GM12878 (cell line): ENCODE results near the gene CNTNAP2. TPM values are rescaled to one million over a fixed set of nuclear protein-coding genes. Genes with fewer than 3 reads are reported as not detected.

Experiments used
- ATAC-seq: fragments of 200-7000 bp; cut with Tn5 transposase; 3 replicates; pipeline ENCODE4 v1.9.1; 2020; ENCODE audit warnings: mild to moderate bottlenecking, moderate library complexity
- BruUV-seq: library from RNA; stranded (reverse); fragments of 400-500 nt; replicated peaks from 2 replicates; lab custom pipeline; 2021; lab: Mats Ljungman, UMichigan
- CTCF ChIA-PET: fragments of 300-600 bp; sonication (Branson Sonifier 250); formaldehyde crosslinking; extraction: SDS; loops from one replicate; lab custom pipeline; 2021; ENCODE audit warnings: inconsistent platforms; lab: Yijun Ruan, JAX
- POLR2A ChIA-PET: fragments of 350-600 bp; formaldehyde crosslinking; extraction: SDS; loops from one replicate; lab custom pipeline; 2021; ENCODE audit warnings: inconsistent platforms; lab: Charles Lee
- RAD21 ChIA-PET: fragments of 300-600 bp; sonication (Branson Sonifier 250); formaldehyde crosslinking; loops from one replicate; lab custom pipeline; 2023; ENCODE audit warnings: antibody characterized with exemption; ENCODE audit not compliant: unreplicated experiment; lab: Charles Lee
- SMC1A ChIA-PET: fragments of 300-600 bp; sonication (Branson Sonifier 250); formaldehyde crosslinking; loops from one replicate; lab custom pipeline; 2023; ENCODE audit not compliant: unreplicated experiment, uncharacterized antibody; lab: Charles Lee
- DNase-seq: peaks from one replicate; pipeline ENCODE4 v3.0.0-alpha.2; 2011; ENCODE audit warnings: low read depth, low spot score
- FAIRE-seq: peaks from 3 replicates; lab custom pipeline; 2011; peaks lifted over from hg19 to GRCh38; lab: Jason Lieb, UNC
- H2AFZ ChIP-seq: 2 replicates; pipeline ENCODE4 v1.6.0; 2011; ENCODE audit warnings: low read depth, low read length, control low read depth; ENCODE audit not compliant: control insufficient read depth
- H3K27ac ChIP-seq: 2 replicates; pipeline ENCODE4 v1.5.1; 2011; ENCODE audit warnings: control low read depth; ENCODE audit not compliant: control insufficient read depth, insufficient read depth
- H3K27me3 ChIP-seq, 2 experiments: replicated peaks in 1 of 2; 2 replicates each; pipeline versions ENCODE4 v1.6.0 to v1.6.1; 2011; ENCODE audit warnings: low read length in 1 of 2; ENCODE audit not compliant: control insufficient read depth in 2 of 2, insufficient read depth in 2 of 2
- H3K36me3 ChIP-seq, 2 experiments: 2 replicates each; pipeline ENCODE4 v1.5.1; 2011; ENCODE audit warnings: low read length in 1 of 2; ENCODE audit not compliant: control insufficient read depth in 2 of 2, insufficient read depth in 2 of 2
- H3K4me1 ChIP-seq: 2 replicates; pipeline ENCODE4 v1.6.1; 2011; ENCODE audit warnings: mild to moderate bottlenecking, low read length, moderate library complexity, mixed read lengths; ENCODE audit not compliant: control insufficient read depth, insufficient read depth
- H3K4me2 ChIP-seq: 2 replicates; pipeline ENCODE4 v1.6.0; 2011; ENCODE audit warnings: control low read depth; ENCODE audit not compliant: control insufficient read depth, insufficient read depth
- H3K4me3 ChIP-seq: fragments of 200-600 bp; sonication (generic); 2 replicates; pipeline ENCODE4 v1.5.1; 2016
- H3K79me2 ChIP-seq: 2 replicates; pipeline ENCODE4 v1.6.0; 2011; ENCODE audit warnings: low read length; ENCODE audit not compliant: control insufficient read depth, insufficient read depth
- H3K9ac ChIP-seq: 2 replicates; pipeline ENCODE4 v1.8.0; 2011; ENCODE audit warnings: low read length, control low read depth, mixed read lengths; ENCODE audit not compliant: control insufficient read depth, insufficient read depth
- H3K9me3 ChIP-seq: replicated peaks from 3 replicates; pipeline ENCODE4 v1.5.1; 2011; ENCODE audit warnings: mild to moderate bottlenecking, low read length; ENCODE audit not compliant: control insufficient read depth, insufficient read depth
- H4K20me1 ChIP-seq: 2 replicates; pipeline ENCODE4 v1.6.0; 2011; ENCODE audit not compliant: control insufficient read depth, insufficient read depth
- E4F1 ChIP-seq: fragments of 450-650 bp; IDR thresholded peaks from 2 replicates; pipeline ENCODE4 v1.6.1; 2018; ENCODE audit warnings: borderline replicate concordance, mild to moderate bottlenecking; ENCODE audit not compliant: partially characterized antibody
- RCOR1 ChIP-seq: conservative IDR thresholded peaks from 2 replicates; pipeline ENCODE4 v1.6.1; 2012; ENCODE audit warnings: low read depth, low read length, improper control_type of control experiment
- SPI1 ChIP-seq: IDR thresholded peaks from 2 replicates; pipeline ENCODE4 v1.6.1; 2011; ENCODE audit warnings: low read depth, mild to moderate bottlenecking, low read length, moderate library complexity, borderline replicate concordance; ENCODE audit not compliant: insufficient read depth
- TCF7 ChIP-seq: IDR thresholded peaks from 2 replicates; pipeline ENCODE4 v1.6.1; 2014; ENCODE audit warnings: antibody characterized with exemption, borderline replicate concordance
- ZBTB11 ChIP-seq: fragments of 450-650 bp; formaldehyde crosslinking; IDR thresholded peaks from 2 replicates; pipeline ENCODE4 v1.5.0; 2022; ENCODE audit warnings: mild to moderate bottlenecking, missing genetic modification characterization
- WGBS: methylation state at CpG from one replicate; pipeline ENCODE4 v1.1.6; 2016; ENCODE audit warnings: low lambda C conversion rate; ENCODE audit not compliant: insufficient replicate concordance, insufficient coverage; ENCODE audit errors: missing lambda C conversion rate; 5-methylcytosine and 5-hydroxymethylcytosine counted together
- in situ Hi-C: fragments of 300-500 bp; cut with MboI; formaldehyde crosslinking; loops from 9 replicates; pipeline ENCODE4 v1.14.3; 2018; ENCODE audit warnings: mixed read lengths
- intact Hi-C: fragments of 100-400 bp; cut with micrococcal nuclease; formaldehyde crosslinking; loops from one replicate; pipeline ENCODE4 v1.14.2; 2022; ENCODE audit not compliant: unreplicated experiment
- polyA plus RNA-seq, 11 experiments: library from polyadenylated mRNA; depleted of rRNA in 4 of 11; unstranded in 6 of 11; stranded (reverse) in 5 of 11; fragments of >200 nt; fragmentation: Nextera tagmentation in 4 of 11; fragmentation: Illumina TruSeq in 1 of 11; extraction: Ambion mirVana in 4 of 11; extraction: Trizol in 1 of 11; gene quantifications; 1 replicate in 1 of 11; 2 replicates in 10 of 11; pipeline versions ENCODE4 v1.2.1 to v1.2.3, GENCODE V29; 2011 to 2016; ENCODE audit warnings: inconsistent platforms in 2 of 11, missing spikeins in 2 of 11, low read depth in 1 of 11
- total RNA-seq, 4 experiments: library from RNA; depleted of rRNA in 3 of 4; stranded (reverse); fragments of >200 nt in 3 of 4; fragmentation: Illumina TruSeq in 1 of 4; extraction: Trizol in 1 of 4; gene quantifications; 2 replicates each; pipeline versions ENCODE4 v1.2.1 to v1.2.3, GENCODE V29; 2013 to 2021

CNTNAP2 gene
- total and polyA plus RNA-seq, 10 of the 15 experiments (the other 5 are each of a cell fraction or from before 2014, with no cell fraction given) = 0.03 to 0.08 (median 0.03) TPM; not detected in 7

- Histone ChIP-seq H3K9ac (no peak overlapping the region), H3K4me2 (no peak overlapping the region), H3K27ac (no peak overlapping the region), H3K4me3 (no peak overlapping the region), H3K79me2 (no peaks in the 10 kb centered on the region), H2AFZ (no peak overlapping the region), H3K9me3 (no peaks in the 10 kb centered on the region), H3K36me3 (no peaks in the 10 kb centered on the region), H4K20me1 (no peaks in the 10 kb centered on the region), H3K27me3 (no peaks in the 10 kb centered on the region), H3K4me1 (no peaks in the 10 kb centered on the region)
- ChIA-PET SMC1A (no interaction called here), POLR2A (no interaction called here), CTCF (interaction anchor here (1.4 kb wide), 1 partner anchor 13 kb away, joined by 3 read pairs; no protein-coding TSS in a partner anchor), RAD21 (no interaction called here)
- WGBS = 56% methylated on average over 7 of the region's 7 CpGs
- in situ Hi-C loops = no loop called here
- FAIRE-seq = no peak
- no peak for DNase-seq
- TF ChIP-seq SPI1 (no peak), ZBTB11 (CRISPR knock-in tag) (no peak), RCOR1 (no peak), TCF7 (no peak), E4F1 (no peak)
- intact Hi-C loops = no loop called here
- BruUV-seq = no TSS peak
- ATAC-seq = no peak
Observed at GRCh38 chr7:147896121-147896520, 1779.5 kb downstream of the CNTNAP2 start.
